Embryonic facial prominence (tissue), 1 donor: ENCODE data around the gene EPHA3.

Experiments used
- DNase-seq: peaks from one replicate; pipeline ENCODE4 v3.0.0-alpha.2; 2016; ENCODE audit errors: extremely low spot score

EPHA3 gene

GRCh38 chr3:89362496-89362895 is 255.1 kb downstream of the EPHA3 start:
- no peak for DNase-seq

GRCh38 chr3:89363171-89363570 is 255.8 kb downstream of the EPHA3 start:
- DNase-seq: no peak

GRCh38 chr3:89364314-89364713 is 256.9 kb downstream of the EPHA3 start:
- DNase-seq: no peak

GRCh38 chr3:89367166-89367565 is 259.7 kb downstream of the EPHA3 start:
- DNase-seq: no peak

- no peak for DNase-seq
Observed at GRCh38 chr3:89368846-89369245, 261.4 kb downstream of the EPHA3 start.

- DNase-seq: no peak
Observed at GRCh38 chr3:89372456-89372855, 265.0 kb downstream of the EPHA3 start.

GRCh38 chr3:89373434-89373833 is 266.0 kb downstream of the EPHA3 start:
- no peak for DNase-seq

- DNase-seq: no peak
Observed at GRCh38 chr3:89375451-89375850, 268.0 kb downstream of the EPHA3 start.

- no peak for DNase-seq
Observed at GRCh38 chr3:89380016-89380415, 272.6 kb downstream of the EPHA3 start.

- no peak for DNase-seq
Observed at GRCh38 chr3:89392991-89393390, 285.6 kb downstream of the EPHA3 start.

GRCh38 chr3:89395456-89395855 is 288.0 kb downstream of the EPHA3 start:
- DNase-seq: no peak

GRCh38 chr3:89395996-89396395 is 288.6 kb downstream of the EPHA3 start:
- DNase-seq: no peak

- no peak for DNase-seq
Observed at GRCh38 chr3:89402051-89402450, 294.6 kb downstream of the EPHA3 start.

GRCh38 chr3:89405176-89405575 is 297.8 kb downstream of the EPHA3 start:
- DNase-seq: no peak

- DNase-seq: no peak
Observed at GRCh38 chr3:89405593-89405992, 298.2 kb downstream of the EPHA3 start.

- DNase-seq: no peak
Observed at GRCh38 chr3:89411201-89411600, 303.8 kb downstream of the EPHA3 start.

- no peak for DNase-seq
Observed at GRCh38 chr3:89414270-89414669, 306.8 kb downstream of the EPHA3 start.

- DNase-seq: no peak
Observed at GRCh38 chr3:89419647-89420241, 312.3 kb downstream of the EPHA3 start.

- no peak for DNase-seq
Observed at GRCh38 chr3:89426060-89426459, 318.6 kb downstream of the EPHA3 start.

GRCh38 chr3:89434621-89435380 is 327.4 kb downstream of the EPHA3 start:
- DNase-seq: no peak

- no peak for DNase-seq
Observed at GRCh38 chr3:89436846-89437245, 329.4 kb downstream of the EPHA3 start.

GRCh38 chr3:89440386-89440785 is 333.0 kb downstream of the EPHA3 start:
- no peak for DNase-seq

GRCh38 chr3:89441141-89441540 is 333.7 kb downstream of the EPHA3 start:
- no peak for DNase-seq

- no peak for DNase-seq
Observed at GRCh38 chr3:89446593-89446992, 339.2 kb downstream of the EPHA3 start.
